8988T (cell line): ENCODE measurements around the gene NFKBIE.

ENCODE experiments used
- DNase-seq: peaks from one replicate; pipeline ENCODE4 v3.0.0; 2011

The NFKBIE gene

DNA sequence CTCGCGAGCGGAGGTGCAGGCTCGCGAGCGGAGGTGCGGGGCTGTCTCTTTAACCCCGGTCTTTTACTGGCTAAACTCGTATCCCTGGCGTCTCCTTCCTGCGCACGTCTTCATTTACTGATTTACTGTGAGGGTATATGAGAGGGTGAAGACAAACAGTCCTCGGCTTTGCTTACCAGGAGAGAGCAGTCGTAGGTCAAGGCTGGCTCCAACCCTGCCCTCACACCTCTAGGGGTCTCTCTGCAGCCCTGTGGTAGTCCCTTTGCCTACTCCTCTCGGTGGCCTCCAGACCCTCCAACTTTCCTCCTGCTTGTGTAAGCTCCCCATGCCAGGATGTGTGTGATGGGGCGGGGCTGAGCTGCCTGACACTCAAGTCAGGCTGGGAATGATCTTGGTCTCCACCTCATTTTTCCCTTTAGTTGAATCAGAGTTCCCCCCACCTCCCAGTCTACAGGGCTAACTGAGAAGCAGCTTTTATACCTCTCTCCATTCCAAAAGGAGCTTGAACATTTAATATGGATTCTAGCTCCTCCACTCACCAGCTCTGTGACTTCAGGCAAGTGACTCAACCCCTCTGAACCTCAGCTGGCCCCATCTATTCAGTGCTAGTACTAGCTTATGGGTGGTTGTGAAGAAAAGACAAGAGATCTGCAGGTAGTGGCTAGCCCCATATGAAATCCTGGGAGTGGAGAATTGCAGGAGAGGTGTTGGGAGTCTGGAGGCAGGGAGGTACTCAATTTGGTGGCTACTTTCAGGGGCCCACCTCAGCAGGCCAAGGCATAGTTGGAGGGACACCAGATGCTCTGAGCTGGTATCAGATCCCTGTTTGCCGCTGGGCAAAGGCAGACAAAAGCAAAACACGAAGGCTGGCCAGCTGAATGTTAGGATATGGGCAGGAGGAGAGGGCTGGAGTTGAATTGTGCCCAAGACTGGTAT lies 41.1 kb downstream of the NFKBIE start:
- DNase-seq: peak; percentile 70

DNA sequence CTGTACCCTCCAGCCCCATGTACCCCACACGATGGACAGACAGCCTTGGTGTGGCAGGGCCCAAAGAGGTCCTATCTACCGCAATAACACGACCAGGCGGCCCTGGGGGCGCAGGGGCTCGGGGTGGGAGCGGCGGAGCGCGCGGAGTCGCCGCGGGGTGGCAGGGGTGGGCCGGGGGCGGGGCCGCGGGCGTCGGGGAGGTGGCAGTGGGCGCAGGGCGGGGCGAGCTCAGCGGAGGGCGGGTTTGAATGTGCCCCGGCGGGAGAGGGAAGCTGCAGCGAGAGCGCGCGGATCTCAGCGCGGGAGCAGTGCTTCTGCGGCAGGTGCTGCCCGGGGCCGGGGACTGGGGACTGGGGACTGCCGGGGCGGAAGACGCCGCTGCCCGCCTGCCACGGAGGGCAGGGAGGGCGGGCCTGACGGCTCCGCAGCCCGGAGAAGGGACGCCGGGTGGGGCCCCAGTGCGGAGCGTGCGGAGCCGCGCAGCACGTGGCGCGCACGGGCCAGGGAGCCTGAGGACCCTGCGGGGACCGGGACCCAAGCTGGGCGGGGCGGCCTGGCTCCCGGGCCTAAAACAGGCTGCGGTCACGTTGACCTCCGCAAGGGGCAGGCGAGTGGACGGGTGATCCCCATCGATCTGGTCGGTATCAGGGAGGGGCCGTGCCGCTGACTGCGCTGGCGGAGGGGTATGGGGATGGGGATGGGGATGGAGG lies 41.9 kb downstream of the NFKBIE start, which contains the start of gene SLC29A1:
Gene SLC29A1 (plus strand): TSS at position 277 of the 710 bp plus-strand sequence. CDS start 3,719 bp downstream, outside the sequence.
- peak; percentile 97 for DNase-seq

DNA sequence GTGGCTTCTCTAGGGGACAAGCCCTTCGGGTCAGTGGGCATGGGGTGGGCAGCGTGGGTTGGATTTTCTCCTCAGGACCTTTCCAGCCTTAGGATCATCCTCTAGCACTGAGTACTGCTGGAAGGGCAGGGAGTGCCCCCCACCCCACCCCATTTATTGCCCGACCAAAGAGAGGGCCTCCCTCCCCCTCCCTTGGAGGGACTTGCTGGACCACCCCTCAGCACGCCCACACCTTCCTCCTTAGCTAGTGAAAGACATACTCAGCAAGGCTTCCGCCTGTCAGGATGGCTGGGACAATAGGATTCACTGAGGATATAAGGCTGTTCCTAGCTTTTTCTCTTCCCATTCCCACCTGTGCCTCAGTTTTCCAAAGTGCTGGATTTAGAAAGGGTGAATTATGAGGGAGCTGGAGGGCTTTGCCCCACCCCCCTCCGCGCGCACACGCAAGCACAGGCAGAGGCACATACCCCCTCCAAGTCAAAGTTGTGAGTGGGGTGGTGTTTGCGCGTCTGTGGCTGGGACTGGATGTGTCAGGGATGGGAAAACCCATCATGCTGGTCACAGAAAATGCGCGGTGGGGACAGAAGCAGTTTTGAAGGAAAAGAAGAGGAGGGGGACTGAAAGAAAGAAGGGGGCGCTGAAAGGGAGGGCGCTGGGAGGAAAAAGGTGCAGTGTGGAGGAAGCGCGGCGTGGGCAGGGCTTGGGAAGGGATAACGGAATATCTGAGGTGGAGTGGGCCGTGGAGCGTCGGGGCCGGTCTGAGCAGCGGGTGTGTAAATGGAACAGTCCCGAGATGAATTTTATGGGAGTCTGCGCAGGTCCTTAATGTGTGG lies 42.6 kb downstream of the NFKBIE start:
- DNase-seq: peak; percentile 78

DNA sequence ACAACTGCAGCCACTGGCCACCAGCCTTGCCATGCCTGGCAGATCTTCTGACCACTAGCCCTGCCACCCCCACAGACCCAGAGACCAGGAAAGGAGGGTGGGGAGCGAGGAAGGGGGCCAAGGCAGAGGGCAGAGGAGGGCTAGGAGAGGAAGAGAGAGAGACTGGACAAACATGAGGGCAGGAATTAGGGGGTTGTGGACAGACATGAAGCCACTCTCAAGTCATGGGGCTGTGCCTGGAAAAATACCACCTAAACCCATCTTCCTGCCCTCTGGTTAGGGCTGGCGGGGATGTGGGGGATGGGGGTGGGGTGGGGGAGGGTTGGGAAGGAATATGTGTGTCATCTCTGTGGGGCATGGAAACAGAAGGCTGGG lies 43.4 kb downstream of the NFKBIE start:
- DNase-seq: no peak

DNA sequence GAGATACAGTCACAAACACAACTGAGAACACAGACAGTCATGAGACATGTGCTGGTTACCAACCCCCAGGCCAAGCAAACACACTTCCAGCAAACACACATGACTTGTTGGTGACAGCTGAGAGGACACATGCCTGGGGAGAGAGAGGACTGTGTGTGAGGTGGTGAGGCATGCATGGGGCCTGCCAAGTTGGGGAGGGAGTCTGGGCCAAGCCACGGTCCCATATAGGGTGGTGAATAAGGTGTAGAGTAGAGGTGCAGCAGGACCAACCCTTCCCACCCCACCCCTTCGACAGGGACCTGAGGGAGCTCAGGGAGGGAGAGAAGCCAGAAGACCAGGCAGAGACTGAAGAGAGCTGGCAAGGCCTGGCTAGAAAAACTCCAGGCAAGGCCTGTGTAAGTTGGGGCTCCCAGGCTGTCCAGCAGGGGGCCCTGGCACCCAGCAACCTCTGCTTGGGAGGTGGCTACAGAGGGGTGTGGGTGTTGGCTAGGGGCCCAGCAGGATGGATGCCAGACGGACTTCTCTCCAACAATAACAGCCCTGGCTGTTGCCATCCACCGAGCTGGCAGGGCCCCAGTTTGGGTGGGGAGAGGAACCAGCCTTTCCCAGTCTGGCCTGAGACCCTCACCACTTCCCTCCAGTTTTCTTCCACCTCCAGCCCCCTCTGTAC lies 43.9 kb downstream of the NFKBIE start:
- peak; percentile 88 for DNase-seq

DNA sequence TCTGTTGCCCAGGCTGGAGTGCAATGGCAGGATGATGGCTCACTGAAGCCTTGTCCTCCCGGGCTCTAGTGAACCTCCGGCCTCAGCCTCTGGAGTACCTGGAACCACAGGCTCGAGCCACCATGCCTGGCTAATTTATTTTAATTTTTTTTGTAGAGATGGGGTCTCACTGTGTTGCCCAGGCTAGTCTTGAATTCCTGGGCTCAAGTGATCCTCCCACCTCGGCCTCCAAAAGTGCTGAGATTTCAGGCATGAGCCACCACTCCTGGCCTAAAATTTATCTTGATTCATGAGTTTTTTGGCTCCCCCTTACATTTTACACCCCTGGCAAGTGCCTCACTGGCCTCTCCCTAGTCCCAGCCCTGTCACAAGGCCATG lies 44.4 kb downstream of the NFKBIE start:
- DNase-seq: no peak

DNA sequence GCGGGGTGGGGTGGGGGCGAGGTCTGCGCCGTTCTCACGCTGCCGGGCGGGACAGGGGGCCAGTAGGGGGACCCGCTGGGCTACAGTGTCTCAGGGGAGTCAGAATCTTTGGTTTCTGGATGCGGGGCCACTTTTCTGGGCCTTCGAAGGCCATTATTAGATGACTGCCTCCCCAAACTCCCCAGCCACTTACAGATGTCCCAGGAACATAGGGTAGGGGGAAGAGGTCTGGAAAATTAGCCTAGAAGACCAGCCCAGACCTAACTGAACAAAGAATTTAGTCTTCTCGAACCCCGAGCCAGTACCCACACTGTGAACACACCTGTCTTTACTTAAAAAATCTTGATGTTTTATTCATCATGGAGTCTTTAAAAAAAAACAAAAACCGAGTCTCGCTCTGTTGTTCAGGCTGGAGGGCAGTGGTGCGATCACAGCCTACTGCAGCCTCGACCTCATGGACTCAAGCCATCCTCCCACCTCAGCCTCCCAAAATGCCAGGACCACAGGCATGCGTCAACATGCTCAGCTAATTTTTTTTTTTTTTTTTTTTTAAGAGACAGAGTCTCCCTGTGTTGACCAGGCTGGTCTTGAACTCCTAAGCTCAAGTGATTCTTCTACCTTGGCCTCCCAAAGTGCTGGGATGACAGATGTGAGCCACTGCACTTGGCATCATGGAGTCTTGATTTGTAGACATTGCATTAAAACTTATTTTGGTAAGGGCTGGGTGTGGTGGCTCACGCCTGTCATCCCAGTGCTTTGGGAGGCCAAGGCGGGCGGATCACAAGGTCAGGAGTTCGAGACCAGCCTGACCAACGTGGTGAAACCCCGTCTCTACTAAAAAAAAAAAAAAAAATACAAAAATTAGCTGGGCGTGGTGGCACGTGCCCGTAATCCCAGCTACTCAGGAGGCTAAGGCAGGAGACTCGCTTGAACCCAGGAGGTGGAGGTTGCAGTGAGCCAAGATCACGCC lies 45.3 kb downstream of the NFKBIE start:
- DNase-seq: no peak

DNA sequence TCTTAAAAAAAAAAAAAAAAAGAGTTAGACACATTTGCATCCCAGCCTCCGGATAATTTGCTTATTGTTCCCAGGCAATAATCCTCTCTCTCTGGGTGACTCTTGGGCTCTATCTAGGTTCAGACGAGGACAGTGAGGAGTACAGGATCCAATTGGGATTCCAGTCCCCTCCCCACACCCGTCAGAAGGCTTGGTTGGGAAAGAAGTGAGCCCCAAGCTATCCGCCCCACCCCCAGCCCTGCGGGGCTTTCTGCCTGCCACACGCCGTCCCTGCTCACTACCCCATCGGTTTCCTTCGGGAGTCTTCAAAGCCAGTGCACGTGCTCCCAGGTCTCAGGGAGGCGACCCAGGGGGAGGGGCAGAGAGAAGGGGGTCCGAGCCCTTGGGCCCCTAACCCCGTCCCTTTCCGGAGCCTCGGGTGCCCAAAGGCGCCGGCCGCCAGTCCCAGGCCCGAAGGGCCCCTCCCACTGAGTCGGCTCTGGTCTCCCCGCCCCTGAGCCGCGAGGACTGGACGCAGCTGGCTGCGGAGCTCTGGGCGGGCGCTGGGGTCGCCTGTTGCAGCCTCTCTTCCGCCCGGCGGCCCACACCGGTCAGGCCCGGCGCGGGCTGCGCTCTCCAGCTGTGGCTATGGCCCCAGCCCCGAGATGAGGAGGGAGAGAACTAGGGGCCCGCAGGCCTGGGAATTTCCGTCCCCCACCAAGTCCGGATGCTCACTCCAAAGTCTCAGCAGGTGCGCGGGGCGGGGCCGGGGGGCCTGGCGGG lies 46.1 kb downstream of the NFKBIE start:
- DNase-seq: peak; percentile 84

DNA sequence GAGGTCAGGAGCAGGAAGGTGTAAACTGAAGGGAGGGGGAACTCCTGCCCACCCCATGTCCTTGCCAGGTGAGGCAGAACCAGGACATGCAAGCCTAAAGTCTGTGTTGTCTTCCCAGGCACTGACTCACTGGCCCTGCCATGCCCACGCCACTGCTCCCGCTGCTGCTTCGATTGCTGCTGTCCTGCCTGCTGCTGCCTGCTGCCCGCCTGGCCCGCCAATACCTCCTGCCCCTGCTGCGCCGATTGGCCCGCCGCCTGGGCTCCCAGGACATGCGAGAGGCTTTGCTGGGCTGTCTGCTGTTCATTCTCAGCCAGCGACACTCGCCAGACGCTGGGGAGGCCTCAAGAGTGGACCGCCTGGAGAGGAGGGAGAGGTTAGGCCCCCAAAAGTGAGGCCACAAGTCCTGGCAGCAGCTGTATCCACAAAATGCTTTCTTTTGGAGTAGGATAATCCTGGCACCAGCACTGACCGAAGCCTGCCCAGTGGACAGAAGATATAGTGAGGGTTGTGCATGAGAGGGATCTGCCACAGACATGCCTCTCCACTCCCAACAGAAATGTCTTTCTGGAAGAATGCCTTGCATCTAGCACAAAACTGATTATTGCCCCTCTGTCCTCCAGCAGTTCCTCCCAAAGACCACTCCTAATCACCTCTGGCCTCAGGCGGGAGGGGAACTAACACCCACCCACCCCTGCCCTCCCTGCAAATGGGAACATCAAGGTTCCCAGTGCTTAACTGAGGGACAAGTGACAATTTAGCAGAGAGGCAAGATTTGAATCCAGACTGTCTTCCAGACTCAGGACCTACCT lies 47.8 kb downstream of the NFKBIE start:
- no peak for DNase-seq

DNA sequence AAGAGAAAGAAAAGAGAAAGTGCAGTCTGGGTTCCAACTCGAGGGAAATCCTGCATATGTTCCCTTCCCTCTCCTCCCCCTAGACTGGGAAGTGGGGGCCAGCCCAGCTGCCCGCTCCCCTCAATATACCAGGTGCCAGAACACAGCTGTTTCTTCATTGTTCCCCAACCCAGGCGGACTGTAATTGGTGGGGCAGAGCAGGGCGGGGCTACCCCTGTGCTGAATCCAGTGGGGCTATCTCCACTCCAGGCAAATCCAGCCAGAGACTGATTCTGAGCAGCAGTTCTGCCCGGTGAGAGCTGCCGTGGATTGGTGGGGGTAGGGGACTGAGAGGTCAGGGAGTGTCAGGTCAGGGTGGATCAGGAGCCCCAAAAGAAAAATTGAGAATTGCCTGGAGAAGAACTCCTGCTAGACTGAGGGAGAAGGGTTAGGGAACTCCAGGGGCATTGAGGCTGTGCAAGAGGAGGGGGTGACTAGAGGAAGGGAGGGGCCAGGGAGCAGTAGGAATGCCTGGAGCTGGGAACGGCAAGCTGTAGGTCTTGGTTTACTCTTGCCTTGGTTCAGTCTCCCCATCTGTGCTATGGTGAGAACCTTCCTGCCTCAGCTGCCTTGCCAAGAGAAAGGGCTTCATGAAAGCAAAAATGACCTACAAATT lies 48.5 kb downstream of the NFKBIE start, which contains the start of gene MYMX:
Gene MYMX (plus strand): TSS at position 250 of the 655 bp plus-strand sequence. CDS start 546 bp downstream, outside the sequence.
- DNase-seq: no peak

DNA sequence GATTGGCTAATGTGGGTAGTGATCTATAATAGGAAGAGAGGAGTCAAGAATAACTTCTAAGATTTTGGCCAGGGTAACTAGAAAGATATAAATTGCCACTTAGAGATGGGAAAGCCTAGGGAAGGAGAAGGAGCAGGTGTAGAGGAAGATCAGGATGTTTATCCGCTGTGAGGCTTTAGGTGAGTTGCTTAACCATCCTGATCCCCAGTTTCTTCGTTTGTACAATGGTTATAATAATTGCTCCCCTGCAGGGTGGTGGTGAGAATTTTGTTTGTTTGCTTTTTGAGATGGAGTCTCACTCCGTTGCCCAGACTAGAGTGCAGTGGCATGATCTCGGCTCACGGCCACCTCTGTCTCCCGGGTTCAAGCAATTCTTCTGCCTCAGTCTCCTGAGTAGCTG lies 51.0 kb downstream of the NFKBIE start:
- no peak for DNase-seq

DNA sequence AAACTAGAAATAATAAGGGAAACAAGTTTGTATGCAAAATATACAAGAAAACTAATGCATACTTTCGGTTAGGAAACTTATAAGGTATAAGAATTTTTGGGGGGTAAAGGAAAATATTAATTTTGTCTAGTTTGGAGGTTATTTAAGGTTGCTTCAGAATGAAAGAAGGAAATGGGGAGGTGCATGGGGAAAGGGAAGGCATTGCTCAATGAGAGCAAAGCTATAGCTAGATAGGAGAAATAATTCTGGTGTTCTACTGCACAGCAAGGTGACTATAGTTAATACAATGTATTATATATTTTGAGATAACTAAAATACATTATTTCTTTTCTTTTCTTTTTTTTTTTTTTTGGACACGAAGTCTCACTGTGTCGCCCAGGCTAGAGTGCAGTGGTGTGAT lies 54.1 kb downstream of the NFKBIE start:
- DNase-seq: no peak
